HEK293 (cell line): ENCODE measurements around the gene TNFRSF13B.

Source experiments
- CTCF ChIA-PET: fragments of 350-600 bp; formaldehyde crosslinking; extraction: SDS; loops from one replicate; lab custom pipeline; 2021; ENCODE audit warnings: antibody characterized with exemption; lab: Yijun Ruan, JAX
- POLR2A ChIA-PET: fragments of 300-600 bp; formaldehyde crosslinking; extraction: SDS; loops from one replicate; lab custom pipeline; 2020; ENCODE audit warnings: antibody characterized with exemption, inconsistent platforms; lab: Yijun Ruan, JAX
- H3K27ac ChIP-seq: fragments of 200-500 bp; sonication (Bioruptor generic); 2 replicates; pipeline ENCODE4 v1.5.1; 2014; ENCODE audit warnings: low read depth, low read length, control low read depth, inconsistent platforms; ENCODE audit errors: extremely low read depth
- H3K36me3 ChIP-seq, 2 experiments: fragments of 200-500 bp in 1 of 2; sonication (Bioruptor generic) in 1 of 2; 1 replicate in 1 of 2; 2 replicates in 1 of 2; pipeline ENCODE4 v1.5.1; 2014 to 2017; ENCODE audit warnings: inconsistent platforms in 2 of 2, low read length in 2 of 2; ENCODE audit not compliant: control insufficient read depth in 2 of 2, insufficient read depth in 1 of 2
- H3K4me1 ChIP-seq: fragments of 200-500 bp; sonication (Bioruptor generic); 2 replicates; pipeline ENCODE4 v1.5.1; 2014; ENCODE audit warnings: mild to moderate bottlenecking, low read length, inconsistent platforms; ENCODE audit not compliant: control insufficient read depth, insufficient read depth
- H3K4me3 ChIP-seq: 2 replicates; pipeline ENCODE4 v1.5.1; 2011; ENCODE audit warnings: low read depth, mild to moderate bottlenecking, control low read depth, low read length, moderate library complexity
- H3K9me3 ChIP-seq: fragments of 200-500 bp; sonication (Bioruptor generic); 2 replicates; pipeline ENCODE4 v1.5.1; 2014; ENCODE audit warnings: low read depth, low read length, inconsistent platforms; ENCODE audit not compliant: control insufficient read depth, insufficient read depth
- EGR2 ChIP-seq: fragments of 450-650 bp; formaldehyde crosslinking; IDR thresholded peaks from 2 replicates; pipeline ENCODE4 v1.5.1; 2016; ENCODE audit warnings: low read depth, missing biosample characterization, missing genetic modification characterization
- KLF1 ChIP-seq: fragments of 450-650 bp; formaldehyde crosslinking; IDR thresholded peaks from 2 replicates; pipeline ENCODE4 v1.5.1; 2016; ENCODE audit warnings: missing biosample characterization, missing genetic modification characterization
- KLF8 ChIP-seq: fragments of 450-650 bp; formaldehyde crosslinking; IDR thresholded peaks from 2 replicates; pipeline ENCODE4 v1.5.1; 2016; ENCODE audit warnings: missing biosample characterization, missing genetic modification characterization
- MYNN ChIP-seq: fragments of 450-650 bp; formaldehyde crosslinking; IDR thresholded peaks from 2 replicates; pipeline ENCODE4 v1.5.1; 2016; ENCODE audit warnings: missing biosample characterization, missing genetic modification characterization, borderline replicate concordance
- PRDM10 ChIP-seq: fragments of 450-650 bp; formaldehyde crosslinking; IDR thresholded peaks from 2 replicates; pipeline ENCODE4 v1.5.1; 2016; ENCODE audit warnings: missing biosample characterization, missing genetic modification characterization
- SCRT1 ChIP-seq: fragments of 450-650 bp; formaldehyde crosslinking; IDR thresholded peaks from 2 replicates; pipeline ENCODE4 v1.5.1; 2016; ENCODE audit warnings: missing biosample characterization, missing genetic modification characterization, borderline replicate concordance
- TSHZ1 ChIP-seq: fragments of 450-650 bp; formaldehyde crosslinking; IDR thresholded peaks from 2 replicates; pipeline ENCODE4 v1.5.1; 2016; ENCODE audit warnings: missing biosample characterization, missing genetic modification characterization, borderline replicate concordance
- ZBTB7A ChIP-seq: fragments of 450-650 bp; formaldehyde crosslinking; IDR thresholded peaks from 2 replicates; pipeline ENCODE4 v1.5.1; 2016; ENCODE audit warnings: low read depth, missing biosample characterization, missing genetic modification characterization
- ZFHX2 ChIP-seq: fragments of 450-650 bp; formaldehyde crosslinking; conservative IDR thresholded peaks from 2 replicates; pipeline ENCODE4 v1.5.1; 2016; ENCODE audit warnings: missing biosample characterization, missing genetic modification characterization
- ZFP69B ChIP-seq: fragments of 450-650 bp; formaldehyde crosslinking; IDR thresholded peaks from 2 replicates; pipeline ENCODE4 v1.5.1; 2016; ENCODE audit warnings: missing biosample characterization, missing genetic modification characterization
- ZNF24 ChIP-seq: fragments of 450-650 bp; formaldehyde crosslinking; IDR thresholded peaks from 2 replicates; pipeline ENCODE4 v1.5.1; 2016; ENCODE audit warnings: missing biosample characterization, missing genetic modification characterization
- ZNF280D ChIP-seq: fragments of 450-650 bp; formaldehyde crosslinking; IDR thresholded peaks from 2 replicates; pipeline ENCODE4 v1.5.1; 2016; ENCODE audit warnings: missing biosample characterization, missing genetic modification characterization
- ZNF366 ChIP-seq: fragments of 450-650 bp; formaldehyde crosslinking; conservative IDR thresholded peaks from 2 replicates; pipeline ENCODE4 v1.5.1; 2016; ENCODE audit warnings: missing biosample characterization, missing genetic modification characterization
- ZNF600 ChIP-seq: fragments of 450-650 bp; formaldehyde crosslinking; IDR thresholded peaks from 2 replicates; pipeline ENCODE4 v1.5.1; 2016; ENCODE audit warnings: missing biosample characterization, missing genetic modification characterization
- ZNF610 ChIP-seq: fragments of 450-650 bp; formaldehyde crosslinking; IDR thresholded peaks from 2 replicates; pipeline ENCODE4 v1.5.1; 2016; ENCODE audit warnings: missing biosample characterization, missing genetic modification characterization, borderline replicate concordance
- ZNF639 ChIP-seq: fragments of 450-650 bp; formaldehyde crosslinking; IDR thresholded peaks from 2 replicates; pipeline ENCODE4 v1.5.1; 2016; ENCODE audit warnings: missing biosample characterization, missing genetic modification characterization
- ZNF692 ChIP-seq: fragments of 450-650 bp; formaldehyde crosslinking; IDR thresholded peaks from 2 replicates; pipeline ENCODE4 v1.5.1; 2016; ENCODE audit warnings: missing biosample characterization, missing genetic modification characterization
- ZNF701 ChIP-seq: fragments of 450-650 bp; formaldehyde crosslinking; IDR thresholded peaks from 2 replicates; pipeline ENCODE4 v1.5.1; 2016; ENCODE audit warnings: missing biosample characterization, missing genetic modification characterization
- ZNF768 ChIP-seq: fragments of 450-650 bp; formaldehyde crosslinking; IDR thresholded peaks from 2 replicates; pipeline ENCODE4 v1.5.1; 2018; ENCODE audit warnings: missing biosample characterization, mild to moderate bottlenecking, missing genetic modification characterization
- ZNF791 ChIP-seq: fragments of 450-650 bp; formaldehyde crosslinking; IDR thresholded peaks from 2 replicates; pipeline ENCODE4 v1.5.1; 2016; ENCODE audit warnings: missing biosample characterization, missing genetic modification characterization
- ZNF843 ChIP-seq: fragments of 450-650 bp; formaldehyde crosslinking; IDR thresholded peaks from 2 replicates; pipeline ENCODE4 v1.5.1; 2016; ENCODE audit warnings: missing biosample characterization, missing genetic modification characterization

TNFRSF13B gene

GRCh38 chr17:16947470-16947869 is 24.4 kb downstream of the TNFRSF13B start (continued):
- TF ChIP-seq ZNF280D (tag by site-specific recombination), result no peak
- TF ChIP-seq ZNF366 (tag by site-specific recombination), result no peak
- no peak for TF ChIP-seq ZNF768 (tag by site-specific recombination)
- no peak for TF ChIP-seq ZFP69B (tag by site-specific recombination)
- TF ChIP-seq KLF1 (tag by site-specific recombination), result no peak
- TF ChIP-seq ZNF791 (tag by site-specific recombination), result no peak
- TF ChIP-seq ZNF701, result no peak
- TF ChIP-seq MYNN, result no peak

- CTCF ChIA-PET, result no interaction called here
- TF ChIP-seq ZNF610 (tag by site-specific recombination) (no peak), SCRT1 (tag by site-specific recombination) (0 out of 2 replicates have a peak, but pooled peaks have one; percentile 35), PRDM10 (tag by site-specific recombination) (peak; percentile 97)
- no peaks in the 10 kb centered on the region for H3K36me3 ChIP-seq
- H3K27ac ChIP-seq, result no peak overlapping the region
- H3K4me1 ChIP-seq, result no peaks in the 10 kb centered on the region
- H3K4me3 ChIP-seq, result no peak overlapping the region
- POLR2A ChIA-PET, result no interaction called here
- peaks cover 2% of the 10 kb centered on the region; the same call in 1 of the 2 replicates for H3K9me3 ChIP-seq
Observed at GRCh38 chr17:16945663-16946218, 26.2 kb downstream of the TNFRSF13B start.

- CTCF ChIA-PET, result no interaction called here
- POLR2A ChIA-PET, result no interaction called here
- H3K4me3 ChIP-seq, result no peak overlapping the region
- H3K4me1 ChIP-seq, result no peaks in the 10 kb centered on the region
- no peaks in the 10 kb centered on the region for H3K36me3 ChIP-seq
- H3K9me3 ChIP-seq, result peaks cover 2% of the 10 kb centered on the region; the same call in 1 of the 2 replicates
- no peak overlapping the region for H3K27ac ChIP-seq
- TF ChIP-seq KLF8 (tag by site-specific recombination) (no peak), ZFHX2 (tag by site-specific recombination) (no peak), ZNF692 (tag by site-specific recombination) (no peak), ZNF600 (tag by site-specific recombination) (no peak), ZNF843 (tag by site-specific recombination) (no peak), TSHZ1 (no peak), ZNF639 (tag by site-specific recombination) (no peak), ZNF24 (tag by site-specific recombination) (no peak), EGR2 (tag by site-specific recombination) (no peak), ZBTB7A (no peak)
Observed at GRCh38 chr17:16945136-16945482, 26.8 kb downstream of the TNFRSF13B start.
